ENCODE measurements around the gene GPR132. TPM values are rescaled to one million over a fixed set of nuclear protein-coding genes. Genes with fewer than 3 reads are reported as not detected.

Gene GPR132
- total and polyA plus RNA-seq, 9 of the 15 experiments (the other 6 are each of a cell fraction or from before 2014, with no cell fraction given), result 0.01 to 1.1 (median 0.25) TPM; not detected in 1

GRCh38 chr14:105005929-105006830, 59.0 kb downstream of the GPR132 start:
- Histone ChIP-seq H3K4me2 (ENCODE audit: insufficient read depth, low read length) (no peak overlapping the region), H2AFZ (ENCODE audit: low read depth, low read length) (no peak overlapping the region), H3K9me1 (ENCODE audit: control insufficient read depth, insufficient read depth, low read length) (no peaks in the 10 kb centered on the region), H3K27ac (ENCODE audit: extremely low read depth, low read depth, low read length) (no peak overlapping the region), H4K20me1 (replicated peaks; ENCODE audit: control insufficient read depth, insufficient read depth, low read length) (0 out of 2 replicates have a peak, but pooled peaks cover 3% of the 10 kb centered on the region), H3K27me3 (ENCODE audit: control insufficient read depth in 2 of 2, insufficient read depth in 2 of 2, low read length in 2 of 2) (no peaks in the 10 kb centered on the region), H3K36me3 (ENCODE audit: control insufficient read depth, insufficient read depth, low read length) (peaks cover 38% of the 10 kb centered on the region; the same call in 2 of the 3 replicates), H3K4me3 (no peak overlapping the region), H3K9me3 (replicated peaks; ENCODE audit: control insufficient read depth, insufficient read depth, low read depth, low read length) (no peaks in the 10 kb centered on the region), H3K79me2 (ENCODE audit: control insufficient read depth, insufficient read depth, low read length) (peaks cover 21% of the 10 kb centered on the region), H3K4me1 (replicated peaks in 1 of 2; ENCODE audit: control insufficient read depth in 2 of 2, insufficient read depth in 2 of 2, low read length in 2 of 2) (peaks cover 0 to 20% of the 10 kb centered on the region in 2 experiments; a peak in 2 of 5 replicates), H3K9ac (ENCODE audit: insufficient read depth in 1 of 2, low read depth in 2 of 2, low read length in 2 of 2) (peak overlapping the region in 1 of 2 experiments; percentile 45; a peak in 1 of 4 replicates)
- WGBS (ENCODE audit: insufficient coverage, low coverage, missing lambda C conversion rate), result 87% methylated on average over 18 of the region's 21 CpGs
- no TSS peak for BruUV-seq (replicated peaks)
- intact Hi-C loops (cut with micrococcal nuclease) (no loop called here), in situ Hi-C loops (cut with MboI) (no loop called here)
- TF ChIP-seq ARHGAP35 (IDR thresholded peaks at IDR 0.05; ENCODE audit: partially characterized antibody) (no peak), FIP1L1 (IDR thresholded peaks at IDR 0.05; ENCODE audit: low read depth, low read length, poor library complexity, severe bottlenecking) (no peak), U2AF1 (optimal IDR thresholded peaks at IDR 0.05; ENCODE audit: low read depth, low read length) (no peak), BCLAF1 (IDR thresholded peaks at IDR 0.05; ENCODE audit: borderline replicate concordance in 1 of 2, control insufficient read depth in 1 of 2, low read depth in 2 of 2, low read length in 1 of 2) (no peak), POLR2G (IDR thresholded peaks at IDR 0.05; ENCODE audit: low read depth, low read length) (peak; percentile 73), ZBTB34 (CRISPR knock-in tag; IDR thresholded peaks at IDR 0.05) (no peak)
- ATAC-seq, result peak; percentile 55
- no peak for FAIRE-seq
- CTCF ChIA-PET (ENCODE audit: low intra/inter-chr PET ratio), result interaction anchor here (0.6 kb wide), 1 partner anchor 40 kb away, joined by 4 read pairs; no protein-coding TSS in a partner anchor
- DNase-seq (ENCODE audit: extremely low read depth in 1 of 4, low spot score in 3 of 4), result no peak
- POLR2A ChIA-PET, result interaction anchor here (0.6 to 4.4 kb wide), 7 partner anchors 7 to 370 kb away, joined by 3 to 28 read pairs (median 9); partner anchors contain the start of gene CDCA4

All from K562 (cell line).